ENCODE measurements around the gene COPG1.
A peak's percentile ranks its signal among the peaks of the same experiment; 100 is the strongest.

DNA sequence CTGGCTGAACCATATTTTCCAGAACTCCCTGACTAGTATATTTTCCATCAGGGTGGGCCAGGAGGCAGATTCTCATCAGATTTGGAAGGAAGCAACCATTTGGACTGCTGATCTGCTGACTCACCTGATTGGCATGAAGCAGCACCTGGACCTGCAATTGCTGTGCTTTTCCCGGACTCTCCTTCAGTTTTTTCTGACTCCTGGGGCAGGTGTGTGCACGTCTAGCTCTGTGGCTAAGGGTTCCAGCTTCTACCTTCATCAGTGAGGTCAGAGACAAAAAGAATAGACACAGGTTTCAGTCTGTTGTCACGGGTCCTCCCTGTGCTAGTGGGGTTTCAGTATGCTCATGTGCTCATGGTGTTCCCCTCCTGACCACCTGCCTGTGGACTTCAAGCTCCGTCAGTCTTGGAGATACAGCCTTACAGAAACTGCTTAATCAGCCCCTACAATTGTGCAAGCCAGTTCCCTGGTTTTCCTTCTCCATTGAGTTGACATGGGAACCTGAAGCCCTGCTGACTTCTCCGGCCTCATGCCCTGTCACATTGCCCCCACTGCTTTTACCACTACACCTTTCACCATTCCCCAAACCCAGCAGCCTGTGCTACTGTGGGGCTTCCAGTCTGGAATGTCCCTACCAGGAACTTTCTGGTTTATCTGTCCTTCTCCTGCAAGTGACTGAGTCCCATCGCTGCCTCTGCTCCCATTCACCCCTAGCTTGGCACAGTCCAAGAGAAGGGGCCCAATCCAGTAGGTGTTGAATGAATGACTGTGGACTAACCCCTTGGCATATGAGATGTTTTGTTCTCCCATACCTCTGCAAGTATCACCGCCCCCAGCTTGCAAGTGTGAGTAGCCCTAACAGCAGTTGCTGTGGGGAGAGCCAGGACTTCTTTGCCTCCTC is 61.0 kb downstream of the COPG1 start:
- TF ChIP-seq YY1 (IDR thresholded peaks at IDR 0.05; ENCODE audit: low read depth, low read length) (no peak), ATF7 (IDR thresholded peaks at IDR 0.05; ENCODE audit: low read depth) (peak; percentile 93), CTCF (IDR thresholded peaks at IDR 0.05 in 2 of 3, conservative IDR thresholded peaks at IDR 0.05 in 1 of 3; ENCODE audit: control insufficient read depth in 2 of 3, extremely low read depth in 1 of 3, insufficient read depth in 1 of 3, low read depth in 3 of 3, low read length in 3 of 3) (no peak), BHLHE40 (IDR thresholded peaks at IDR 0.05; ENCODE audit: borderline replicate concordance in 1 of 2, low read depth in 2 of 2, low read length in 1 of 2) (peak; percentile 84 to 91; a peak in 3 of 4 replicates), FOXK2 (IDR thresholded peaks at IDR 0.05) (no peak), POLR2A (IDR thresholded peaks at IDR 0.05; ENCODE audit: low read depth, low read length) (no peak), EZH2 (IDR thresholded peaks at IDR 0.05; ENCODE audit: borderline replicate concordance, control insufficient read depth, low read depth, low read length) (no peak), TAF1 (IDR thresholded peaks at IDR 0.05; ENCODE audit: borderline replicate concordance, low read depth, low read length) (no peak), SMC3 (IDR thresholded peaks at IDR 0.05; ENCODE audit: borderline replicate concordance, low read length) (no peak)
- TF ChIP-seq, protein P1, sequence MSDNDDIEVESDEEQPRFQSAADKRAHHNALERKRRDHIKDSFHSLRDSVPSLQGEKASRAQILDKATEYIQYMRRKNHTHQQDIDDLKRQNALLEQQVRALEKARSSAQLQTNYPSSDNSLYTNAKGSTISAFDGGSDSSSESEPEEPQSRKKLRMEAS (IDR thresholded peaks at IDR 0.05; ENCODE audit: low read depth, low read length) = no peak
